WTC11 (cell line): ENCODE measurements around the gene EEIG1.

Experiments used
- CTCF ChIP-seq: fragments of 200-600 bp; IDR thresholded peaks from 2 replicates; pipeline ENCODE4 v1.8.0; 2022; ENCODE audit warnings: antibody characterized with exemption
- FOXP4 ChIP-seq: sonication (generic); formaldehyde crosslinking; IDR thresholded peaks from 2 replicates; pipeline ENCODE4 v1.8.0; 2022; ENCODE audit warnings: mild to moderate bottlenecking, missing genetic modification reagents
- GRHL2 ChIP-seq: fragments of 250-450 bp; sonication (Bioruptor Pico); IDR thresholded peaks from 2 replicates; pipeline ENCODE4 v1.8.0; 2022; ENCODE audit warnings: mild to moderate bottlenecking, moderate library complexity; ENCODE audit not compliant: insufficient replicate concordance, severe bottlenecking
- IRF2 ChIP-seq: sonication (generic); formaldehyde crosslinking; IDR thresholded peaks from 2 replicates; pipeline ENCODE4 v1.8.0; 2022; ENCODE audit warnings: low read depth, missing genetic modification reagents, borderline replicate concordance
- MLX ChIP-seq: sonication (generic); formaldehyde crosslinking; IDR thresholded peaks from 2 replicates; pipeline ENCODE4 v1.8.1; 2023; ENCODE audit warnings: mild to moderate bottlenecking, missing genetic modification reagents, moderate library complexity
- NR2C2 ChIP-seq: sonication (generic); formaldehyde crosslinking; IDR thresholded peaks from 2 replicates; pipeline ENCODE4 v1.8.0; 2022; ENCODE audit warnings: mild to moderate bottlenecking, missing genetic modification reagents
- TP53 ChIP-seq: sonication (generic); formaldehyde crosslinking; IDR thresholded peaks from 2 replicates; pipeline ENCODE4 v1.8.1; 2023; ENCODE audit warnings: mild to moderate bottlenecking, missing genetic modification reagents
- ZBTB21 ChIP-seq: sonication (generic); formaldehyde crosslinking; IDR thresholded peaks from 2 replicates; pipeline ENCODE4 v1.8.1; 2023; ENCODE audit warnings: mild to moderate bottlenecking, missing genetic modification reagents, borderline replicate concordance
- ZNF416 ChIP-seq: fragments of 250-450 bp; sonication (Bioruptor Pico); IDR thresholded peaks from 2 replicates; pipeline ENCODE4 v1.9.0; 2021; ENCODE audit warnings: mild to moderate bottlenecking, inconsistent platforms
- ZSCAN18 ChIP-seq: fragments of 250-450 bp; sonication (Bioruptor Pico); IDR thresholded peaks from 2 replicates; pipeline ENCODE4 v2.1.2; 2022; ENCODE audit warnings: mild to moderate bottlenecking, moderate library complexity
- TF ChIP-seq, protein P1 (sequence below): sonication (generic); formaldehyde crosslinking; IDR thresholded peaks from 2 replicates; pipeline ENCODE4 v1.8.0; 2022; ENCODE audit warnings: mild to moderate bottlenecking, missing genetic modification reagents
- TF ChIP-seq, protein P2 (sequence below): sonication (generic); formaldehyde crosslinking; conservative IDR thresholded peaks from 2 replicates; pipeline ENCODE4 v1.8.1; 2022; ENCODE audit warnings: mild to moderate bottlenecking, missing genetic modification reagents
- TF ChIP-seq, protein P3 (sequence below): sonication (generic); formaldehyde crosslinking; IDR thresholded peaks from 2 replicates; pipeline ENCODE4 v1.8.0; 2022; ENCODE audit warnings: mild to moderate bottlenecking, missing genetic modification reagents

DNA sequence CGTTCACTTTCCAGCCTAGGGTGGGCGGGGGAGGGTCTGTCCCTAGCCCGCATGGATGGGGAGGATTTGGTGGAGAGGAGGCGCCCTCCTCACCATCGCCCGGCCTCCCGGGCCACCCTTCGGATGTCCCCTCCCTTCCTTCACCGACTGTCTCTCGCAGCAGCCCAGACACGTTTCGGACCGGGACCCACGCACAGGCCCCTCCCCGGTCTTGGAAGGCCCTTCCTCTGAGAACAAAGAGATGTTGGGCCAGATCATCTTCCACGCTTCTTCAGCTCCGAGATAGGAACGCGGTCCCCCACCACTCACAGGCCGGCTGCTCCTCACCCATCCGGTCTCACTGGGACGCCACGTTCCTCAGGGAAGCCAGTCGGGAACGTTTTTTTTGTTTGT lies 42.5 kb downstream of the EEIG1 start:
- TF ChIP-seq CTCF: no peak
- TF ChIP-seq MLX (CRISPR knock-in tag): no peak
- no peak for TF ChIP-seq IRF2 (CRISPR knock-in tag)
- TF ChIP-seq TP53: no peak
- TF ChIP-seq ZSCAN18 (CRISPR knock-in tag): no peak
- TF ChIP-seq, protein P1, sequence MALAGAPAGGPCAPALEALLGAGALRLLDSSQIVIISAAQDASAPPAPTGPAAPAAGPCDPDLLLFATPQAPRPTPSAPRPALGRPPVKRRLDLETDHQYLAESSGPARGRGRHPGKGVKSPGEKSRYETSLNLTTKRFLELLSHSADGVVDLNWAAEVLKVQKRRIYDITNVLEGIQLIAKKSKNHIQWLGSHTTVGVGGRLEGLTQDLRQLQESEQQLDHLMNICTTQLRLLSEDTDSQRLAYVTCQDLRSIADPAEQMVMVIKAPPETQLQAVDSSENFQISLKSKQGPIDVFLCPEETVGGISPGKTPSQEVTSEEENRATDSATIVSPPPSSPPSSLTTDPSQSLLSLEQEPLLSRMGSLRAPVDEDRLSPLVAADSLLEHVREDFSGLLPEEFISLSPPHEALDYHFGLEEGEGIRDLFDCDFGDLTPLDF (CRISPR knock-in tag): no peak
- TF ChIP-seq, protein P2, sequence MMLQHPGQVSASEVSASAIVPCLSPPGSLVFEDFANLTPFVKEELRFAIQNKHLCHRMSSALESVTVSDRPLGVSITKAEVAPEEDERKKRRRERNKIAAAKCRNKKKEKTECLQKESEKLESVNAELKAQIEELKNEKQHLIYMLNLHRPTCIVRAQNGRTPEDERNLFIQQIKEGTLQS (CRISPR knock-in tag): no peak
- TF ChIP-seq GRHL2 (CRISPR knock-in tag): no peak
- TF ChIP-seq, protein P3, sequence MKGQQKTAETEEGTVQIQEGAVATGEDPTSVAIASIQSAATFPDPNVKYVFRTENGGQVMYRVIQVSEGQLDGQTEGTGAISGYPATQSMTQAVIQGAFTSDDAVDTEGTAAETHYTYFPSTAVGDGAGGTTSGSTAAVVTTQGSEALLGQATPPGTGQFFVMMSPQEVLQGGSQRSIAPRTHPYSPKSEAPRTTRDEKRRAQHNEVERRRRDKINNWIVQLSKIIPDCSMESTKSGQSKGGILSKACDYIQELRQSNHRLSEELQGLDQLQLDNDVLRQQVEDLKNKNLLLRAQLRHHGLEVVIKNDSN: no peak
- TF ChIP-seq ZNF416 (CRISPR knock-in tag): no peak
- TF ChIP-seq ZBTB21: no peak
- no peak for TF ChIP-seq NR2C2 (CRISPR knock-in tag)
- no peak for TF ChIP-seq FOXP4 (CRISPR knock-in tag)
